ENCODE data around the gene PTPN11. TPM values are rescaled to one million over a fixed set of nuclear protein-coding genes. Genes with fewer than 3 reads are reported as not detected.

Gene PTPN11
- total and polyA plus RNA-seq, 7 donors, result 43.8 to 192 (median 172) TPM

GRCh38 chr12:112482733-112483132, 64.0 kb downstream of the PTPN11 start:
- no peak for TF ChIP-seq CTCF (IDR thresholded peaks at IDR 0.05)
- no peak overlapping the region for H3K27ac ChIP-seq
- peaks cover 19 to 95% of the 10 kb centered on the region in 2 donors for H3K36me3 ChIP-seq (ENCODE audit: insufficient read depth in 1 of 2, low read depth in 1 of 2)
- intact Hi-C loops (cut with DNase I), result no loop called here
- DNase-seq (no peak), ATAC-seq (no peak)
- no peak overlapping the region for H3K4me3 ChIP-seq
- no peaks in the 10 kb centered on the region for H3K9me3 ChIP-seq
- no peaks in the 10 kb centered on the region for H3K4me1 ChIP-seq
- H3K27me3 ChIP-seq (ENCODE audit: insufficient read depth in 3 of 3, low read length in 2 of 3), result no peaks in the 10 kb centered on the region
- 93 to 99% (median 96%) methylated on average over 2 of the region's 2 CpGs for WGBS, 3 donors

GRCh38 chr12:112486361-112486760, 67.6 kb downstream of the PTPN11 start:
- Histone ChIP-seq H3K4me3 (no peak overlapping the region), H3K9me3 (no peaks in the 10 kb centered on the region), H3K4me1 (no peaks in the 10 kb centered on the region), H3K27ac (no peak overlapping the region), H3K36me3 (ENCODE audit: insufficient read depth in 1 of 2, low read depth in 1 of 2) (peaks cover 14 to 95% of the 10 kb centered on the region in 2 donors), H3K27me3 (ENCODE audit: insufficient read depth in 3 of 3, low read length in 2 of 3) (no peaks in the 10 kb centered on the region)
- 92 to 95% (median 94%) methylated on average over 12 of the region's 12 CpGs for WGBS, 3 donors
- ATAC-seq (no peak), DNase-seq (no peak)
- TF ChIP-seq CTCF (IDR thresholded peaks at IDR 0.05), result no peak
- intact Hi-C loops (cut with DNase I), result no loop called here

- peaks cover 13 to 95% of the 10 kb centered on the region in 2 donors for H3K36me3 ChIP-seq (ENCODE audit: insufficient read depth in 1 of 2, low read depth in 1 of 2)
- ATAC-seq, result no peak
Measured at GRCh38 chr12:112488257-112488876, 69.6 kb downstream of the PTPN11 start.

GRCh38 chr12:112489456-112489855, 70.7 kb downstream of the PTPN11 start:
- no peak for DNase-seq
- no peak overlapping the region for H3K27ac ChIP-seq
- intact Hi-C loops (cut with DNase I), result no loop called here
- H3K4me1 ChIP-seq, result no peaks in the 10 kb centered on the region
- no peaks in the 10 kb centered on the region for H3K27me3 ChIP-seq (ENCODE audit: insufficient read depth in 3 of 3, low read length in 2 of 3)
- 61 to 72% (median 72%) methylated on average over 6 of the region's 6 CpGs for WGBS, 3 donors
- ATAC-seq, result no peak
- TF ChIP-seq CTCF (IDR thresholded peaks at IDR 0.05), result no peak
- no peak overlapping the region for H3K4me3 ChIP-seq
- peaks cover 10 to 95% of the 10 kb centered on the region in 2 donors for H3K36me3 ChIP-seq (ENCODE audit: insufficient read depth in 1 of 2, low read depth in 1 of 2)
- H3K9me3 ChIP-seq, result no peaks in the 10 kb centered on the region

More at GRCh38 chr12:112488257-112488876, 69.6 kb downstream of the PTPN11 start:
- Histone ChIP-seq H3K4me1 (no peaks in the 10 kb centered on the region), H3K4me3 (no peak overlapping the region), H3K27me3 (ENCODE audit: insufficient read depth in 3 of 3, low read length in 2 of 3) (no peaks in the 10 kb centered on the region), H3K9me3 (no peaks in the 10 kb centered on the region), H3K27ac (no peak overlapping the region)
- DNase-seq, result no peak
- no peak for TF ChIP-seq CTCF (IDR thresholded peaks at IDR 0.05)
- 92 to 96% (median 93%) methylated on average over 6 of the region's 6 CpGs for WGBS, 3 donors
- intact Hi-C loops (cut with DNase I), result no loop called here

- Histone ChIP-seq H3K4me1 (no peaks in the 10 kb centered on the region), H3K27me3 (ENCODE audit: insufficient read depth in 3 of 3, low read length in 2 of 3) (no peaks in the 10 kb centered on the region), H3K4me3 (no peak overlapping the region), H3K27ac (no peak overlapping the region), H3K36me3 (ENCODE audit: insufficient read depth in 1 of 2, low read depth in 1 of 2) (peaks cover 4 to 97% of the 10 kb centered on the region in 2 donors), H3K9me3 (no peaks in the 10 kb centered on the region)
- intact Hi-C loops (cut with DNase I), result no loop called here
- ATAC-seq (no peak), DNase-seq (no peak)
- no peak for TF ChIP-seq CTCF (IDR thresholded peaks at IDR 0.05)
- 97 to 99% (median 97%) methylated on average over 3 of the region's 3 CpGs for WGBS, 3 donors
Measured at GRCh38 chr12:112496496-112496895, 77.7 kb downstream of the PTPN11 start.

All from psoas muscle (tissue), 8 donors.